Ramos (cell line): ENCODE data around the gene NR4A1.

Source experiments
- in situ Hi-C: fragments of 300-500 bp; cut with MboI; formaldehyde crosslinking; loops from one replicate; pipeline ENCODE4 v1.14.3; 2022; ENCODE audit warnings: low sequenced_read_pairs; ENCODE audit not compliant: unreplicated experiment

NR4A1 gene

GRCh38 chr12:52055731-52056711, 4.8 kb downstream of the NR4A1 start:
- in situ Hi-C loops, result no loop called here

DNA sequence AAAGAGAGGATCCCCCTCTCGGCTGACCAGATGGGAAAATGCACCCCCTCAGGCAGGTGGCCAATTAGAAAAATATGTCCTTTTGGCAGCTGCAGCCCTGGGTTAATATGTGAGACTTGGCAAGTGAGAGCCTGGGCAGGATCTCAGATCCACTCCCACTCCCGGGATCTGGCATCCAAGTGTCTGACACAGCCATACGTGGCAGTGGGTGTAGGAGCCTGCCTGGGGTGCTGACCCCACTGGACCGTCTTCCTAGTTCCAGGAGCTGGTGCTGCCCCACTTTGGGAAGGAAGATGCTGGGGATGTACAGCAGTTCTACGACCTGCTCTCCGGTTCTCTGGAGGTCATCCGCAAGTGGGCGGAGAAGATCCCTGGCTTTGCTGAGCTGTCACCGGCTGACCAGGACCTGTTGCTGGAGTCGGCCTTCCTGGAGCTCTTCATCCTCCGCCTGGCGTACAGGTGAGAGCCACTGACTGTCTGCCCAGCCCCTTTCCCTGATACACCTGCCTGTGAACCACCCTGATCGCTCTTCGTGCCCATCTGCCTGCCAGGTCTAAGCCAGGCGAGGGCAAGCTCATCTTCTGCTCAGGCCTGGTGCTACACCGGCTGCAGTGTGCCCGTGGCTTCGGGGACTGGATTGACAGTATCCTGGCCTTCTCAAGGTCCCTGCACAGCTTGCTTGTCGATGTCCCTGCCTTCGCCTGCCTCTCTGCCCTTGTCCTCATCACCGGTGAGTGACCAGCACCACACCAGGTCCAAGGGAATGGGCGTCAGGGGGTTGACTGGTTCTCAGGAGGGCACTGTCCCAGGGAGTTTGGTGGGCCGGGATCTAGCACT, 5.8 kb downstream of the NR4A1 start:
- in situ Hi-C loops, result no loop called here

- in situ Hi-C loops, result no loop called here
These were observed 6.7 kb downstream of the NR4A1 start for GRCh38 chr12:52057638-52058576.

- in situ Hi-C loops, result no loop called here
These were observed 7.6 kb downstream of the NR4A1 start for GRCh38 chr12:52058631-52059361.

DNA sequence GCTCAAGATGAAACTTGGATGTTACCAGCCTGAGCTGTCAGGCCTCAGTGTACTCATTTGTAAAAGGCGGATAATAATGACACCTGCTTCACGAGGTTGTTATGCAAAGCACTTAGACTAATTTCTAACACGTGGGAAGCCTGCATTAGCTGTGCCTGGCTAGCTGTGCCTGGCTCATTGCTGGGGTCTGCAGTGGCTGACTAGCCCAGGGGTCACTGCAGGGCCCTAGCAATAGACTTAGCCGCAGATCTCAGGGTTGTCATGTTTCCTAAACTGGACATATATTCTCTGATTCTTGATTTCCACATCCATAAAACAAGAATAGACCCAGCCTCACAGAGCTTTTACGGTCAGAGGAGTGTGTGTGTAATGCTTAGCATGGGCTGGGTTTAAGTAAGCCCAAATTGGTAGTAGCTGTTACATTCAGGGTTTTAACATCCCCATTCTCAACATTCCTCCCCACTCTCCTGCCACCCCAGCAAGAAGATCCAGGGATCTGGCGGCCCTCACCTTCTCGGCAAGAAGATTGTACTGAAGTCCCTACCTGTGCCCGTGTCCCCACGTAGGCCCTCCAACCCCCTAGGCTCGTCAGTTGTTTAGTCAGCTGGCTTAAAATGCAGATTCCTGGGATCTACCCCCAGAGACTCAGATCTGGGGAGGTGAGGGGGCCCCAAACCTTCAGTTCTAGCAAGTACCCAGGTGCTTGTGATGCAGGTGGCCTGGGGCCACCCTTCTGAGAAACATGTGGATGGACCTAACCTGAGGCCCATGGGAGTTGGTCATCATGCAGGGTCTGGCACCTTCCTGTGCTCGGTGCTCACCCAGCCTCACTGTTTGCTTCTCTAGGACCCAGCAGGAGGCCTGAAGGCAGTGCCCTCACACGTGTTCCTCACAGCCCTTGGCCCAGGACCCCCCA, 8.6 kb downstream of the NR4A1 start:
- in situ Hi-C loops, result no loop called here

DNA sequence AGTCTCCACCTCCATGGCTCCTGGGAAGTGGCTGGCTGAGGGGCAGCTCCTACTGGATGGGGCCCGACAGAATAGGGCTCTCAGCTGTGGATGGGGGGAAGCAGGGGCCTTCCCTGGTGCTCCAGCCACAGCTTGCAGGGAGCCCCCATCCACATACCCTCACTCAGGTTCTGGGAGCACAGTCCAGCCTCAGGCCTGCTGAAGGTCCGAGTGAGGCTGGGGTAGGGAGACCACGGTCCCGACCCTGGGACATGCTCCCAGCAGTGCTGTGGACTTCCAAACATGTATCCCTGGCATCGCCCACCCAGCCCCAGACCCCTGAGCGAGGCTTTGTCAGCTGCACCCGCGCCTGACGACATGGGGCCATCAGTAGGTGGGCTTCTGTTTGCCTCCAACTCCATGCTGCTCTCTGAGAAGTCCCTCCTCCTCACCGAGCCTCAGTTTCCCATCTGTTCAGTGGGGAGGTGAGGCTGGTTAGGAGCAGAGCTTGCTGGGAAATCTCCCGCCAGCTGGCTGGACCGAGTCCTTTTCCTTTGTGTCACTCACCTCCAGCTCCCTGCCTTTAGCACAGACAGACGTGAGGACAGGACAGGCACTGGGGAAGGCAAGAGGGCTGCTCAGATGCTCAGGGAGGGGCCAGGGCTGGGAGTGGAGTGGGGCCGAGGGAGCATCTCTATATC, 9.4 kb downstream of the NR4A1 start:
- in situ Hi-C loops, result no loop called here

DNA sequence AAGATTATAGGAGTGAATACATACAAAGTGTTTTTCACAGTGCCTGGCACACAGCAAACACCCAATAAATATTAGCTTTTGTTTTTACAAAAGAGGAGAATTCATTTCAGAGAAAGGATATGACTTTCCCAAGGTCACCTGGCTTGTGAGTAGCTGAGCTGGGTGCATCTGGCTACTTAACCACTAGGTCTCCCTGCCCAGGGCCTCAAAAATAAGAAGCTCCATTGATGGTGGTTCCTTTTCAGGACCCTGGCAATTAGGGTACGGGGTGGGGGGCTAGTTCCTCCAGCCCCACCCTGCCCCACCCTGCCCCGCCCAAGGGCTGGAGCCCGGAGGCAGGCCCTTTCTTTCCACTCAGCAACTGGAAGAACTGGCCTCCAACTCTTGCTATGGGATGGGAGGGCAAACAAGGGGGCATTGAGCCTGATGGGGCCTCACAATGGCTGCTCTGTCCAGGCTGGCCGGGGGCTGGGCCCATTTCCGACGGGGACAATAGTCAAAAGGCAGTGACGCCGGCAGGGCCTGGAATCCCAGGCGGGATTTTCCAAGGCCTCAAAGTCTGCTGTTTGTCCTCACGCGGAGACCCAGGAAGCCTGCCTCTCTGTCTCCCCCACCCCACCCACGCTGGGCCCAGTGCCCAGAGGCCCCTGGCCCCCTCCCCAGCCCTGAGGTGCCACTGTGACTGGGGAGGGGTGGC, 10.4 kb downstream of the NR4A1 start:
- in situ Hi-C loops, result no loop called here

- in situ Hi-C loops, result no loop called here
These were observed 11.2 kb downstream of the NR4A1 start for GRCh38 chr12:52062167-52063081.

GRCh38 chr12:52063082-52063924, 12.1 kb downstream of the NR4A1 start:
- in situ Hi-C loops, result no loop called here

- in situ Hi-C loops, result no loop called here
These were observed 12.9 kb downstream of the NR4A1 start for GRCh38 chr12:52063981-52064649.

DNA sequence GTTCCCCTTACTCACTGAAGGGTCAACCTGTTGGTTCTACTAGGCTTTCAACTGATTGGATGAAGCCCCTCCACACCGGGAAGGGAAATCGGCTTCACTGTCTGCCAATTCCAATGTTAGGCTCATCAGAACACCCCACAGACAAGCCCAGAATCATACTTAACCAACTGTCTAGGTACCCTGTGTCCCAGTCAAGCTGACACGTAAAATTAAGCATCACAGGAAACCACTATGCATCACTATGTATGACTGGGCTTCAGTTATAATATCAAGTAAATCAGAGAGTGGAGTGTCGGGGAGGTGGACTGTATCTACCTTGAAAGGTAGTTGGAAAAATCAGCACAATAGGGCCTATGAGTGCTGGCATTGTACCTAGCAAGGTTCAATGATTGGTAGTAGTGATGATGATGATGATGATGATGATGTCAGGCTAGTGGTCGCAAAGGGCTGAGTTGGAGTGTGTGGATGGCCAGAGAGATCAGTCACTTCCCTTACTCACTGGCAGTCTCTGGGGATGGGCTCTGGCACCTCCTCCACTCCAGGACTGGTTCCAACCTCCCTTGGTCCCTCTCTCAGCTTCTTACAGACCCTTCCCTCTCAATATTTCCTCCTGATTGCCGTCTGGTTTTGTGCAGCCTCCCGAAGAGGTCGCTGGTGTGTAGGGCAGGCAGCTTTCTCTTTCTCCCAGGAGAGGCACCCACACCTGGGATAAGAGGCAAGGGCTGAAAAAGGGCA, 15.3 kb downstream of the NR4A1 start:
- in situ Hi-C loops, result no loop called here

DNA sequence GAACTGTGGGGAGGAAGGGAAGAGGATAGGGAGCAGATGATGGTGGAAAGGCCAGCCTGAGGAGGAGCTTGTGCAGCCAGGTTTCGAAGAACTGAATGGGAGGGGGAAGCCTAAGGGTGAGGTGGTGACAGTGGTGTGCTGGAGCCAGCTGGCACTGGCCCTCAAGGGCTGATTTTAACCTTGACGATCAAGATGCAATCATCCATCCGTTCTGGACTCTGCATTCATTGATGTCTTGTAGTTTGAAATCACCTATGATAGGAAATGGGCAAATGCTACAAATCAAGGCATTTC, 15.8 kb downstream of the NR4A1 start:
- in situ Hi-C loops, result no loop called here

- in situ Hi-C loops, result no loop called here
These were observed 18.3 kb downstream of the NR4A1 start, which contains the start of gene ATG101 for GRCh38 chr12:52069327-52070184. Gene ATG101, plus strand, starts transcription at chr12:52069978. Its CDS starts 3,673 bp downstream, at chr12:52073651.
